Measurements from ENCODE around the gene BAAT.
"Not testable (repeated sequence)": the region's sequence is repeated elsewhere in the genome, so short reads cannot be mapped to it uniquely, and the experiment has no call there.

BAAT gene

GRCh38 chr9:101332362-101332761, 52.4 kb downstream of the BAAT start:
- no peak for DNase-seq (ENCODE audit: low spot score)
- TF ChIP-seq CTCF (IDR thresholded peaks at IDR 0.05; ENCODE audit: borderline replicate concordance, control extremely low read depth, extremely low read depth, insufficient read depth, missing control alignments) = no peak
- in situ Hi-C loops (cut with MboI; ENCODE audit: low sequenced_read_pairs, unreplicated experiment) = no loop called here

GRCh38 chr9:101327422-101327909, 57.3 kb downstream of the BAAT start:
- DNase-seq (ENCODE audit: low spot score); in situ Hi-C loops (cut with MboI; ENCODE audit: low sequenced_read_pairs, unreplicated experiment): not testable (repeated sequence)

- no peak for DNase-seq (ENCODE audit: low spot score)
- no peak for TF ChIP-seq CTCF (IDR thresholded peaks at IDR 0.05; ENCODE audit: borderline replicate concordance, control extremely low read depth, extremely low read depth, insufficient read depth, missing control alignments)
- in situ Hi-C loops (cut with MboI; ENCODE audit: low sequenced_read_pairs, unreplicated experiment) = no loop called here
These were observed 58.3 kb downstream of the BAAT start for GRCh38 chr9:101326501-101326900.

GRCh38 chr9:101326035-101326434, 58.8 kb downstream of the BAAT start:
- in situ Hi-C loops (cut with MboI; ENCODE audit: low sequenced_read_pairs, unreplicated experiment) = no loop called here
- TF ChIP-seq CTCF (IDR thresholded peaks at IDR 0.05; ENCODE audit: borderline replicate concordance, control extremely low read depth, extremely low read depth, insufficient read depth, missing control alignments) = no peak
- no peak for DNase-seq (ENCODE audit: low spot score)

GRCh38 chr9:101325053-101325452, 59.8 kb downstream of the BAAT start:
- in situ Hi-C loops (cut with MboI; ENCODE audit: low sequenced_read_pairs, unreplicated experiment) = no loop called here
- no peak for TF ChIP-seq CTCF (IDR thresholded peaks at IDR 0.05; ENCODE audit: borderline replicate concordance, control extremely low read depth, extremely low read depth, insufficient read depth, missing control alignments)
- DNase-seq (ENCODE audit: low spot score) = no peak

- in situ Hi-C loops (cut with MboI; ENCODE audit: low sequenced_read_pairs, unreplicated experiment) = loop anchor here (25.0 kb wide), 3 partner anchors 212 to 712 kb away; no protein-coding TSS in a partner anchor
- no peak for TF ChIP-seq CTCF (IDR thresholded peaks at IDR 0.05; ENCODE audit: borderline replicate concordance, control extremely low read depth, extremely low read depth, insufficient read depth, missing control alignments)
- DNase-seq (ENCODE audit: low spot score) = no peak
These were observed 60.5 kb downstream of the BAAT start for GRCh38 chr9:101324245-101324804.

- DNase-seq (ENCODE audit: low spot score) = no peak
- no peak for TF ChIP-seq CTCF (IDR thresholded peaks at IDR 0.05; ENCODE audit: borderline replicate concordance, control extremely low read depth, extremely low read depth, insufficient read depth, missing control alignments)
- in situ Hi-C loops (cut with MboI; ENCODE audit: low sequenced_read_pairs, unreplicated experiment) = loop anchor here (25.0 kb wide), 3 partner anchors 211 to 711 kb away; no protein-coding TSS in a partner anchor
These were observed 61.7 kb downstream of the BAAT start for GRCh38 chr9:101323129-101323528.

Data from GM13976 (cell line).